Activated T-cell treated with anti-CD3 and anti-CD28 coated beads for 48 hours (primary cell): ENCODE data around the gene ARHGAP12.

Source experiments
- DNase-seq: peaks from one replicate; pipeline ENCODE4 v3.0.0-alpha.2; 2020; ENCODE audit warnings: low read depth

ARHGAP12 gene

DNA sequence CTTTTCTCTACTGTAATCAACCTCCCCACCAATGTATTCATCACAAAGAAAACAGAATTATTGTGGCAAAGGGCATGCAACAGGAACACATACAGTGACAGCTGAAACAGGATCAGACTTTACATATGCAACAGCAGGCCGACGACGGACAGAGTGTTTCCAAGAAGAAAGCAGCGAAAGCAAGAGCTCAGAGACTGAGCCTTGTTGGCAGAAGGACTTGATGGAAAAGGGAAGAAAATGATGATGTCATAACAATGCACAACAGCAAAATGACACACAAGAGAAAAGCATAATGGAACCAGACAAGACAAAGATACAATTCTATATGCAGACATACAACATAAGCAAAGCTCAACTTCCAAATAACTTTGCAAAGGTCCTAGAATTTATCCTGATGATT is 106.5 kb downstream of the ARHGAP12 start:
- no peak for DNase-seq

GRCh38 chr10:31820778-31821369 is 107.8 kb downstream of the ARHGAP12 start:
- no peak for DNase-seq

DNA sequence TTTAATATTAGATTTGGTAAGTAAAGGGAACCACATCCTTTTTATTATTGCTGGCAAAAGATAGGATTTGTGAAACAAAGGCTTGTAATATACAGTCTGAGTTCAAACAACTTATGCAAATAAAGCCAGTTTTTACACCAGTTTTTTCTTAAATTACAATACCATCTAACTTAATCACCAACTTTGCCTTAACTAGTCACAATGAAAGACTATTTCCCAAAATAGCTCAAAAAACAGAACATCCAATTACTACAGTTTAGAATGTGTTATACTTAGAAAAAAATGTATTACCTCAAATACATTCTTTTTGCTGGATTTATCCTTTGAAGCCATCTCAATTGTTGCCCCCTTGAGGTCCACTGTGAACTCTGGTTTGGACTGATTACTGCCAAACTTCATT is 108.5 kb downstream of the ARHGAP12 start:
- DNase-seq, result no peak

- no peak for DNase-seq
Measured at GRCh38 chr10:31819391-31819820, 109.2 kb downstream of the ARHGAP12 start.

DNA sequence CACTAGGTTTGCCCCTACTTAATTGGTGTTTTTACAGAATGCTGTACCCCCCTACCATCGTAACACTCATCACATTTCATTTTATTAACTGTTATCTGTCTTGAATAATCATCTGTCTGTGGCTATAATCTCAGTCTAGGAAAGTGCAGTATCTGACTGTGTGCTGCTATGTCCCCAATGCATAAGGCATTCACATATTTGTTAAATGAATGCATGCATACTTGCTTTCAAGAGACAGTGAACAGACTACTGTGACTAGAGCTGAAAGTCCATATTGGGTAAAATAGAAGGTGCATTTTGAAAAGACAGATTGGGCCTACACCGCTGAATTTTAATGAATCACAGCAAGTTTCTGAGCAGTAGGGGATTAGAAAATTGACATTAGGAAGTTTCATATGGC is 112.3 kb downstream of the ARHGAP12 start:
- no peak for DNase-seq

DNA sequence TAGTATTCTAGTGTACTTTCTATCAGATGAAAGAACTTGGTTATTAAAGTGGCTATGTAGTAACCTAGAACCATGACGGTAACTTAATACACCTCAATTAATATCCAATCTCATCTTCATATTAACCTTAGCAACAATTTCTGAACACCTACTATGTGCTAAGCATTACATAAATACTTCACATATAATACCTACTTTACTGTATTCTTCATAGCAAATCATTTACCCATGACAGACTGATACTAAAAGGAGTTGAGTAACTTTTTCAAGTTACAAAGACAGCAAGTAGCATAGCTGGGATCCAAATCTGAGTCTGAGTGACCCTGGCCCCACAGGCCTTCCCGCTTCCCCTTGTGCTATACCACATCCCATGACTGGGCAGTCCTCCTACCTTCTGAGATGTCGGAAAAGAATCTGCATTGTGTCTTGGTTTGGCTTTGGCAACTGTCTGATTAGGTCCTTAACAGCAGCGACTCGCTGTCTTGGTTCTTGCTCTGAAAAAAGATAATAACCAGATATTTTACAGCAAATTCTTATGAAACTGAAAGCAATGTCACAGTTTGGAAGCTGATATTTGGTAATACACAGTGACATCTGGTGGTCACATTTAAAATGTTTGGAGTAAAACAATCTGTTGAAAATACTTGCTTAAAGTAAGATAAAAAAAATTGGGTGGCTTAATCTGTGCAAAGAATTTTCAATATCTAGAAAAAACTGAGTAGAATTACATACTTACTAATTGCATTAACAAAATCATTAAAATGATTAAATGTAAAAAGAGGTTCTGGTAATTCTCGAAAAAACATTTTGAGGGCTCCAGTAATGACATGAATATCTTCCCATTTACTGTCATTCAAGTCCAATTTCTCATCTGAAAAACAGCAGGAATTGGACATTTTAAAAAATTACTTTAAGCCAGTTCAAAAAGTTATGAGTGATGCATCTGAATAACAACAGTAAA is 120.1 kb downstream of the ARHGAP12 start:
- DNase-seq, result no peak

DNA sequence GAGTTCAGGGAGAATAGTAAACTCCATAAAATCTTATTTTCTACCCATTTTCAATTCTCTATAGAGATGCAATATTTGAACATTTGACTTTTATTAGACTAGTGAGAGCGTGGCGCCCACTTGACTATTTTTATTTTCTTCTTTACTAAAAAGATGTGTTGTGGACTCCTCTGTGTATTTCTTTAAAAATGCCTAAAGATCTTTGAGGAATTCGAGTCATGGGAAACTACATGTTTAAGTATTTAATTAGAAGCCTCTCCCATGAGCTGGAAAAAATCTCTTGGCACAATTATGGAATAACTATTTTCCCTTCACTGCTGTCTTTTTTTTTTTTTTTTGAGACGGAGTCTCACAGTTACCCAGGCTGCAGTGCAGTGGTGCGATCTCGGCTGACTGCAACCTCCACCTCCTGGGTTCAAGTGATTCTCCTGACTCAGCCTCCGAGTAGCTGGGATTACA is 124.2 kb downstream of the ARHGAP12 start:
- DNase-seq, result no peak

DNA sequence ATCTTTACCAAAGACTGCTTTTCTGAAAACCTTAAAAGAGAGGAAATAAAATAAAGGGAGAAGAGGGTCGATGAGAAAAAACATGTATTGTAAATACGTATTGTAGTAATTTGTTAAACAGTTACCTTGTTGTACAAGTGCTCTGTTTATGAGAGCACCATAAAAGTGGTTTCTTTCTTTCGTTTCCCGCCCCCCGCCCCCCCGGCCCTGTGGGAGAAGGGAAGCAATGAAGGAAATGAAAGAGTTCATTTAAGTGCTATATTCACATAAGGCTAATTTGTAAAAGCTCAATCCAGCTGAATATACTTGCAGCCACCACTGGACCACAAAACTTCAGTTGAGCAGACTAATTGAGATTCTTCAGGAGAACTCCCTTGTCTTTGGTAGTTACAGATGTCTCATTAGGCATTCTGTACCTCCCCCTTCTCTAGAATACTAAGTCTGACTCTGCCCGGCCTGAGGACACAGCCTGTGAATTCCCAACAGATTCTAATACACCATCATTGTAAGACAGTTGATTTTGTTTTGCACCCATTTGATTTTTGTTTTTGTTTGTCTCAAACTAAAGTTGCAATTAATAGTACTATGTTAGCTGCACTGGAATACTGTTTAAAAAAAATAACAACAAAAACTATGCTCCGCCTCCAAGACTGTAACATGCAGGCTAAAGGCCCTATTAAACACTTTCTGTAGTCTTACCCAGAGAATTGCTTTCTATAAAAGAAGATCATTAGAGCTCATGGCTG is 124.9 kb downstream of the ARHGAP12 start:
- DNase-seq, result no peak

DNA sequence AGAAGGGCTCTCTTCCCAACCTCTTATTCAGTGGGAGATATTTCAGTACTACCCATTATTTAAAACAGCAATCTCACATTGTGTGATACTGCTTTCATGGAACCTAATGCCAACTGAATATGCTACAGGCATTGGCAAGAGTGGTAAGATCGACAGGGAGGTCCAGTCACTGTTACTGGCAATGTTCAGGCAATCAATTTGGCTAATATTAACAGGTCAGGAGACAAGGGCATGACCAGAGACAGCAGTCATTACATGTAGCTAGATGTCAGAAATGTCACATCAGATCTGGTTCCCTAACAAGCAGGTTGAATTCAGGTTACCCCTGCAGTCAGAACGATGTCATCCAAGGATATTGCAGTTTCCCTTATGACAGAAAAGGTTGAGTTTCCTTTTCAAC is 129.4 kb downstream of the ARHGAP12 start:
- no peak for DNase-seq

DNA sequence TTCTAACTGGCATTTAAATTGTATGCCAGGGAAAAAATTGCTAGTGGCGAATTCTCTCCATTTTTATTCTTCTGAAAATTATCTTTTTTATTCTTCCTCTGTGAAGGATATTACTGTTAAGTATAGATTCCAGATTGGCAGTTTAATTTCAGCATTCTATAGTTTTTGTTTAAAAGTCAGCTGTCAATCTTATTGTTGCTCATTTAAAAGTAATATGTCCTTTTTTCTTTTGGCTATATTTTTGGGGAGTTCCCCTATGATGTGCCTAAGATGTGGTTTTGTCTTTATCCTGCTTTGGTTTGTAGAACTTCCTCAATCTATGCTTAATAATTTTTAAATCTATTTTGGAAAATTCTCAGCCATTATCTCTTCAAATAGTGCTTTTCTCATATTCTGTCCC is 135.9 kb downstream of the ARHGAP12 start:
- DNase-seq, result no peak

GRCh38 chr10:31789555-31789954 is 139.1 kb downstream of the ARHGAP12 start:
- no peak for DNase-seq

DNA sequence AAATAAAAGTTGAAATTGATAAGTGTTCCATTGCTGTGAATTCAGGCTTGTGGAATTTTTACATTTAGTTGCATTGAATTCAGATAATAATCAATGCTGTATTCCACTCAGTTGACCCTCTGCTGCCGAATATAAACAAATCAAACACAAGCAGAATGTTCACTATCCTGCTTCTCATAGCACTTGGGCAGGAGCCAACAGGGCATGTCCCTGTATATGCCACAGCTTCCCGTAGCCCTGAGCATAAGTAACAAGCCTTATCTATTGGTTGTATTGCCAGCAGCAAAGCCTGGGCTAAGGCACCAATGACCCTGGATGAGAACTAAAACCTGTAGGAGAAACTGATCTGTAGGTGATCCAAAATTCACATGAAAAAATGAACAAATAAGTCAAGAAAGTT is 145.9 kb downstream of the ARHGAP12 start:
- no peak for DNase-seq

GRCh38 chr10:31780717-31781116 is 147.9 kb downstream of the ARHGAP12 start:
- no peak for DNase-seq

GRCh38 chr10:31778627-31779026 is 150.0 kb downstream of the ARHGAP12 start:
- no peak for DNase-seq

- no peak for DNase-seq
Measured at GRCh38 chr10:31776159-31776558, 152.5 kb downstream of the ARHGAP12 start.

DNA sequence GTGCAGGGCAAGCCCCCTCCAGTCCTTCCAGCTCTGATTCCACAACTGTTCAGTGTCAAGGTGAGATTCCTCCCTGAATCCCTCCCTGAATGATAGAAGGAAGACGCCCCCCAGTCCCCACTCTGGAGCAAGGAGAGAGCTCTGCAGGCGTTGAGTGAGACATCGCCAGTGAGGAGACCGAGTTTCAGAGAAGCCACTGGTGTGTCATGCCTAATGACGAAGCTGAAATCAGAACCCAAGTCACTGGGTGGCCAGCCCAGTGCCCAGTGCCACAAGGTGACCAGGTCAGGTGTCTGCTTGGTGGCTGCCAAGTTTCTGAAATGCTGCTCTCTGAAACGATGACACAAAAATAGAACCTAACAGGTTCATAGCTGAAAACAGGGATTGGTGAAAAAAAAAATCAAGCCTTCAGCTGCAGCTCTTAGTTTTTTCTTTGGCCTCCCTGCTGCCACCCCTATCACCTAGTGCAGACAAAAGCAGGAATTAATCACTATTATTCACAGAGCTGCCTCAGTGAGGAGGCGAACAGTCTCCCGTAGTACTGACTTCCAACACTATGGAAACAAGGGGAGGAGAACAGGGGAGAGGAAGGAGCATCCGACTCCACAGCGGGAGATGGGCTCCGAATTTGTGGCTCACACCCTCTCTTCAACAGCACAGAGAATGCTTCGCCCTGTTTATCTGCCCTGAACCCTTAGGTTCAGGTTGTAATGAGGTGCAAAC is 153.5 kb downstream of the ARHGAP12 start:
- no peak for DNase-seq

DNA sequence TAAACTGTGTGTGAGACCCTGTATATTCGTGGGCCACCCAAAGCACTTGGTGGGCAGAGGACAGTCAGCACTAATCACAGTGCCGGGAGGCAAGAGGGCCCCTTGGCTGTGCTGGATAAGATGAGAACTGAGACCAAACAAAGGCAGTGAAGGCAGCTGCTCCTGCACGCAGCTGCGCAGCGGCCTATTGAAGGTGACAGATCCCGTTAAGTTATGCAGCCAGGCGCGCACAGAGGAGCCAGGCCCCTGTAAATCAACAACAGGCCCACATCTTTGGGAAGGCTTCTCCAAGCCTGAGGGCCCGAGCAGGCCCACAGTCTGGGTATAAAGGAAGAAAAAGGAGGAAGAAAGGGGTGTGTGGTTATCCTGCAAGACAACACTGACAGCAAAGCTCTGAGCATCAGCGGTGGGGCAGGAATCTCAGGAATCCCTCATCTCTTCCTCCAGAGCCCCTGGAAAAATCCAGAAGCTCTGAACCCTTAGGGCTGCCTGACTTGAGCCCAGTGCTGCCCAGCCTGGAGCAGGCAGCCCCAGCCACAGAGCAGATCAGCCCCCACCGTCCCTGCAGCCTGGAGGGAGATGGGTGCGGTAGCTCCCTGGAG is 154.2 kb downstream of the ARHGAP12 start:
- DNase-seq, result no peak

- no peak for DNase-seq
Measured at GRCh38 chr10:31773749-31774298, 154.8 kb downstream of the ARHGAP12 start.

- DNase-seq, result no peak
Measured at GRCh38 chr10:31771331-31771831, 157.2 kb downstream of the ARHGAP12 start.

- peak; percentile 34 for DNase-seq
Measured at GRCh38 chr10:31770307-31770902, 158.2 kb downstream of the ARHGAP12 start.

DNA sequence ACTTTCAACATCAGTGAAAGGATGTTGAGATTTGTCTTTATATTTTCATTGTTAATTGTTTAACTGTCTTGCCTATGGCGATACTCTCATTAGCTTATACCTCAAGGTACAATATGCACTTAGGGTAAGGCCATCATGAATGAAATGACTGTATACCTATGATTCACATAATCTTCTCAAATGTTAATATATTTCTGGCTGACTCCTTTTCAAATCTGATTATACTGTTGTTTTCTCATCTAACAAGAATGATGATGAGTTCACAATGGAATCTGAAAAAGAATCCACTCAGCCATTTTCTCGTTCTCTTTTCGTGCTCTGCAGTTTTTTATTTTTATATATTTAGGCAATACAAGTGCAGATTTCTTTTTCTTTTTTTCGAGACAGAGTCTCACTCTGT is 159.1 kb downstream of the ARHGAP12 start:
- DNase-seq, result no peak
